ENCODE measurements around the gene TAS2R39.
"Not testable (repeated sequence)": the region's sequence is repeated elsewhere in the genome, so short reads cannot be mapped to it uniquely, and the experiment has no call there.

TAS2R39 gene

GRCh38 chr7:143183024-143183423, at the start of gene TAS2R39:
Gene TAS2R39, plus strand, starts transcription at chr7:143183419. Its CDS starts 0 bp downstream, at chr7:143183419.
- no peak for FAIRE-seq

GRCh38 chr7:143147070-143147469, 36.1 kb upstream of the TAS2R39 start:
- FAIRE-seq = no peak

GRCh38 chr7:143148050-143148449, 35.2 kb upstream of the TAS2R39 start:
- FAIRE-seq = no peak

GRCh38 chr7:143148651-143149050, 34.6 kb upstream of the TAS2R39 start:
- FAIRE-seq = no peak

GRCh38 chr7:143150696-143151095, 32.5 kb upstream of the TAS2R39 start:
- FAIRE-seq = not testable (repeated sequence)

DNA sequence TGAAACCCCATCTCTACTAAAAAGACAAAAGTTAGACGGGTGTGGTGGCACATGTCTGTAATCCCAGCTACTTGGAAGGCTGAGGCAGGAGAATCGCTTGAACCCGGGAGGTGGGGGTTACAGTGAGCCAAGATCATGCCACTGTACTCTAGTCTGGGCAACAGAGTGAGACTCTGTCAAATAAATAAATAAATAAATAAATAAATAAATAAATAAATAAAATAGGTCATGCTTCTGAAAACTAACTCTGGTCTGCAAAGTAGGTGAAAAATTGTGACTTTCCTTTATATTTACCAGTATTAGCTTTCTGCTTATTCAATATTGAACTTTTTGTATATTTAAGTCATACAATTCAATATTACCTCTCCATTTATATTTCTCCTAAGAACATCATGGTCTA, 24.6 kb upstream of the TAS2R39 start:
- not testable (repeated sequence) for FAIRE-seq

GRCh38 chr7:143171697-143172096, 11.5 kb upstream of the TAS2R39 start:
- no peak for FAIRE-seq

GRCh38 chr7:143172354-143172753, 10.9 kb upstream of the TAS2R39 start:
- no peak for FAIRE-seq

DNA sequence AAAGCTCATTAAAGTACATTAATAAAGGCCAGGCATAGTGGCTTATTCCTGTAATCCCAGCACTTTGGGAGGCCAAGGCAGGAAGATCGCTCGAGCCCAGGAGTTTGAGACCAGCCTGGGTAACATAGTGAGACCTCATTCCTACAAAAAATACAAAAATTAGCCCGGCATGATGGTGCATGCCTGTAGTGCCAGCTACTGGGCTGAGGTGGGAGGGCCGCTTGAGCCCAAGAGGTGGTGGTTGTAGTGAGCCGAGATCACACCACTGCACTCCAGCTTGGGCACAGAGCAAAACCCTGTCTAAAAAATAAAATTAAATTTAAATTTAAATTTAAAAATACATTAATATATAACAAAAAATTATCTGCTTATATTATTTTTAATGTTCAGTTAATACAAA, 7.1 kb upstream of the TAS2R39 start:
- FAIRE-seq = no peak

DNA sequence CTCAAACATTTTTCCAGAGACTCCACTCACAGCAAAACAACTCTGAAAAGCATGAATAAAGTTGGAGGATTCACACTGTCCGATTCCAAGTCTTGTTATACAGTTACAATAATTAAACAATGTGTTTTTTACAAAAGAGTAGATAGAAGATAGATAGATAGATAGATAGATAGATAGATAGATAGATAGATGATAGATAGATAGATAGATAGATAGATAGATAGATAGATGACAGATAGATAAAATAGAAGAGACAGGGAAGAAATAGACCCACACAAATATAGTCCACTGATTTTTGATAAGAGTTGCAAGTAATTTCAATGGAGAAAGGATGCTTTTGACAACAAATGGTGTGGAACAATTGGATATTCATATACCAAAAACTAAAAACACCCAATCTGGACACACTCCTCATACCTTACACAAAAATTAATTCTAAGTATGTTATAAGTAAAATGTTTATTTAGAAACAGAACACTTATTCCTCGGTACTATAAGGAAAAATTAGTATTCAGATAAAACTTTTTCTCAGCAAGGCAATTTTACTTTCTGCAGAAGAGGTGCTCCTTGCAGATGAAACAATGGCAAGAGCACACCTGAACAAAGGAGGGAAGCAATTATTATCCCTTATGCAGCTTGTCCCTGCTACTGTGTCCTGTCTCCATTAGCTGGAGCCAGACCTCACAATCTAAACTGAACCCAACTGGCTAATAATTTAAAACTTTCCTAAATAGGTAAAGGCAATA, 5.7 kb upstream of the TAS2R39 start:
- FAIRE-seq = no peak

GRCh38 chr7:143180771-143181170, 2.4 kb upstream of the TAS2R39 start:
- not testable (repeated sequence) for FAIRE-seq

DNA sequence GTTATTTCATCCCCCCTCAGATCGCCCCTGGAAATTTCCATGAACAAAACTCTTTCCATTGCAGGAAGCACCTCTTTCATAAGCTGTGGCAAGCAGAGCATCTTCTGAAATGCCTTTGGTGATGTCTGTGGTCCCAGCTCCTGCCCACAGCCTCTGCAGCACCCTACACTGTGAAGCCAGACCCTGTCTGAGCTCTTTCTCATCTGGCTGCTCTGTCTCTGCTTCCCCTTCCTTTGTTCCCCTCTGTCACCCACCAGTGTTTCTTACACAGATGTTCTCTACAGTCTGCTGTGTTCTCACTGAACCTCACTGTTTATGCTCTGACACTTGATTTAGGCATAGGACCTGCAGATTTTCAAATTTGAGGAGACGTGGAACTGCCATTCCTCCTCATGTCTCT, 1.9 kb upstream of the TAS2R39 start:
- FAIRE-seq = no peak

GRCh38 chr7:143185551-143185950, 2.3 kb downstream of the TAS2R39 start:
- no peak for FAIRE-seq

DNA sequence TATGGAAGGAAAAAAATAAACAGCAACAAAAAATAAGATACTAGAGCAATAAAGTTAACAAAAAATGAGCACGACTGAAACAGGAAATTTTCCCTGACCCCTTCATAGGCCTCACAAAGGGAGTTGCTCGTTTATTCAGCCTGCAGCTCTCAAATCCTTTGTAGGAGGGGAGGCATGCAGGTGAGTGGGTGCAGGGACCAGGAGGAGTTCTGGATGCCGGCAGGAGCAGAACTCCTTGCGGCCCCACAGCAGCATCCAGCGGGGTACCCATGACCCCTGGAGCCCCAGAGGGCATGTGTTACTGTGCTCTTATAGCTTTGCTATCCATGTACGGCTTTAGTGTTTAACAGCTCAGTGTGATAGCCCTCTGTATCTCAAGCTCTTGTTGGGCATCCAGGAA, 5.8 kb downstream of the TAS2R39 start:
- FAIRE-seq = no peak

DNA sequence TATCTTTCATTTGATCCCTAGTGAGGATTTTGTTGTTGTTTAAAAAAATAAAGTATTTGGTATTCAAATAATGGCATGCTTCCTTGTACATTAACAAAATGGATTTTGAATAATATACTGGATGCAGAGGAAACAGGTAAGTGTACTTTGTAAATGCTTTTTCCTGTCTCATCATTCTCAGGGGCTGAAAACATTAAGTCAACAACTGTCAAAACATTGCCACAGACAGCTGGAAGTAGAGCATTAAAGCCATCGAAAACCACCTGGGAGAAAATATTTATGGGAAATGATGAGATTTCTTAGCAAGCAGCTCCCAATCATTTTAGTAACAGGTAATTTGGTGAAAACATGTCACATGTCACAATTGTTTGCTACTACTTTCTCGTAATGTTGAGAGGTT, 10.7 kb downstream of the TAS2R39 start:
- FAIRE-seq = no peak

DNA sequence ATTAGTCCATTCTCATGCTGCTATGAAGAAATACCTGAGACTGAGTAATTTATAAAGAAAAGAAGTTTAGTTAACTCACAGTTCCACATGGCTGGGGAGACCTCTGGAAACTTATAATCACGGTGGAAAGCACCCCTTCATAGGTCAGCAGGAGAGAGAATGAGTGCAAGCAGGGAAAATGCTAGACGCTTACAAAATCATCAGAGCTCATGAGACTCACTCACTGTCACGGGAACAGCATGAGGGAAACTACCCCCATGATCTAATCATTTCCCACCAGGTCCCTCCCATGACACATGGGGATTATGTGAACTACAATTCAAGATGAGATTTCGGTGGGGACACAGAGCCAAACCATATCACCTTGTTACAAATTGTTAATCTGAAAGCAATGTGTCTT, 15.8 kb downstream of the TAS2R39 start:
- FAIRE-seq = no peak

GRCh38 chr7:143202161-143202560, 18.9 kb downstream of the TAS2R39 start:
- FAIRE-seq = no peak

DNA sequence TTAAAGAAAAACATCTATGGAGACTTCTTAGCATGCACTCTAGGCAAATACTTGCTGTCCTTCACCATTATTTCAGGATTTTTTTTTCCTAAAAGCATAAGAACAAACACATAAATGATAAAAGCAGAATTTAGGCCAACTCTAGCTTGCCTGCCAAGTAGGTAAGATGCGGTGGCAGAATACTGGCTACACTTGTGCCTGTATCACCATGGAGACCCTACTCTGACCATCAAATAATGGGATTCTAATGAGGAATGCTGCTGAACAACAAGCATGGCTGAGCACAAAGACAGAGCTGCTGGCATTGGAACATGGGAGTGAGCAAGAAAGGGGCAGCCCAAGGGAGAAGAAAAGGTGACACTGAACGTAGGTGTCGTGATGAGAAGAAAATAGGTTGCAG, 20.2 kb downstream of the TAS2R39 start:
- no peak for FAIRE-seq

- no peak for FAIRE-seq
Observed at GRCh38 chr7:143205560-143206293, 22.5 kb downstream of the TAS2R39 start.

- FAIRE-seq = no peak
Observed at GRCh38 chr7:143210541-143210940, 27.3 kb downstream of the TAS2R39 start.

- not testable (repeated sequence) for FAIRE-seq
Observed at GRCh38 chr7:143213478-143213877, 30.3 kb downstream of the TAS2R39 start.

DNA sequence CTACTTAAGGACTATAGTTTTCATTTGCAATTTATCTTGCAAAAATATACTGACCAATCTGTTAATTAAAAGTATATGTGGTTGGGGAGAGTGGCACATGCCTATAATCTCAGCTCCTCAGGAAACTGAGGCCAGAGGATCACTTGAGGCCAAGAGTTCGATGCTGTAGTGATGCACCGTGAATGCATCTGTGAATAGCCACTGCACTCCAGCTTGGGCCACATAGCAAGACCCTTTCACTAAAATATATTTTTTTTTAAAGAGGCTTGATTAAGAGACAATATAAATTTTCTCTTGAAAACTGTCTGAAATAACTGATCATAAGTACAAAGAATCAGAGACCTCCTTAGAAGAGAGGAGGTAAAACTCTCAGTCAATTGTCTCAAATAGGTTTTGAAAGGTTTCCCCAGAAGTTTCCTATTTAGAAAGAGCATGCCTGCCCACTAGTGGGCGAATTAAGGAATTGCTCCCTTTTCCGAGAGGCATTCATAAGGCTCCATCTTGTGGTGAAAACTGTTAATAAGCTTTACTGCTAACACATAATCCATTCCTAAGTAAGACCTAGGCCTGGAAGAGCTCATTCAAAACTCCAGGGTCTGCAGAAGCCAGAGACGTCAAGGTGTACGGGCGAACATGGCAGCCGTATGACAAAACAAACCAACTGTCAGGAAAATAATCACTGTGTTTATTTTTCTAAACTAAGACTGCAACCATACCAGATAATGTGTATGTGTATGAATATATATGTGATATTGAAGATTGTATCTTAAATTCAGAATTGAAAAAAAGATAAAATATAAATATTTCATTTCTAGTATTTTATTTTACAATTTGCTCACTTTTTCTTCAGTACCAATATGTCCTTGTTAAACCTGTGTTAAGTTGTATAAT, 31.8 kb downstream of the TAS2R39 start:
- FAIRE-seq = peak; percentile 47

DNA sequence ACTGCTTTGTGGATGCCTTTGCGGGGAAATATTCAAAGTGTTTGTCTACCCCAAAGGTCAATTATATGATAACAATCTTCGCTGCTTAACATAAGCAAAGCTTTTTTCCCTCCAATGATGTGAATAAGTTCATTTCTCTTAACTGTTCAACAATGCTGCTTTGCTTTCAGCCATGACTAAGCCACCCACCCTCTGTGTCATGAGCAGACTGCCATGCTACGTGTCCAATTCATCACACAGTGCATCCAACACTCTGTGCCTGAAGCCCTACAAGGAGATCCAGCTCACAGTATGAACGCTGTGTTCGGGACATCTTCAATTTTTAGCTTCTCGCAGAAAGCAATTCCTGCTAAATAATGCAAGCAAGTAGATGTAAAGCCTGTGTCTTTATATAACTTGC, 32.9 kb downstream of the TAS2R39 start:
- no peak for FAIRE-seq

Measured in colon (tissue), 2 donors.